Right atrium auricular region (tissue), 2 donors: ENCODE results near the gene AMACR. TPM values are rescaled to one million over a fixed set of nuclear protein-coding genes. Genes with fewer than 3 reads are reported as not detected.
"Not testable (repeated sequence)": the region's sequence is repeated elsewhere in the genome, so short reads cannot be mapped to it uniquely, and the experiment has no call there.

ENCODE experiments used
- DNase-seq: peaks from one replicate; pipeline ENCODE4 v3.0.0-alpha.2; 2019; ENCODE audit warnings: low spot score
- H3K27ac ChIP-seq, 2 donors: fragments of 200-600 bp; sonication (generic); 1 replicate in 1 of 2; 2 replicates in 1 of 2; pipeline ENCODE4 v1.5.1; 2016 to 2019
- H3K27me3 ChIP-seq, 2 donors: fragments of 200-600 bp; sonication (generic); one replicate each; pipeline versions ENCODE4 v1.5.1 to v1.6.0; 2017 to 2019
- H3K36me3 ChIP-seq: fragments of 200-600 bp; sonication (generic); one replicate; pipeline ENCODE4 v1.5.1; 2016
- H3K4me1 ChIP-seq, 2 donors: fragments of 200-600 bp; sonication (generic); one replicate each; pipeline versions ENCODE4 v1.5.1 to v1.6.0; 2017 to 2019
- H3K4me3 ChIP-seq, 2 donors: fragments of 200-600 bp; sonication (generic); 1 replicate in 1 of 2; 2 replicates in 1 of 2; pipeline ENCODE4 v1.5.1; 2017 to 2019; ENCODE audit warnings: mild to moderate bottlenecking in 1 of 2, moderate library complexity in 1 of 2
- H3K9me3 ChIP-seq, 2 donors: fragments of 200-600 bp; sonication (generic); one replicate each; pipeline ENCODE4 v1.5.1; 2019
- CTCF ChIP-seq, 2 donors: fragments of 200-600 bp; sonication (generic); IDR thresholded peaks; one replicate each; pipeline ENCODE4 v1.5.1; 2019; ENCODE audit warnings: antibody characterized with exemption in 2 of 2
- total RNA-seq, 2 donors: library from RNA; depleted of rRNA; stranded (reverse); fragments of >200 nt; gene quantifications; one replicate each; pipeline ENCODE4 v1.1.0, GENCODE V29; 2016

The AMACR gene
- total RNA-seq, 2 donors from 2014 or later, result 4.1 to 12.6 TPM

- Histone ChIP-seq H3K27me3 (no peaks in the 10 kb centered on the region), H3K4me1 (no peaks in the 10 kb centered on the region), H3K9me3 (no peaks in the 10 kb centered on the region), H3K27ac (no peak overlapping the region), H3K4me3 (no peak overlapping the region), H3K36me3 (no peaks in the 10 kb centered on the region)
- no peak for TF ChIP-seq CTCF (IDR thresholded peaks at IDR 0.05)
- no peak for DNase-seq
Measured at GRCh38 chr5:34034534-34035327, 26.9 kb upstream of the AMACR start.

GRCh38 chr5:34031966-34032365 lies 24.1 kb upstream of the AMACR start:
- Histone ChIP-seq H3K4me1 (no peaks in the 10 kb centered on the region), H3K4me3 (no peak overlapping the region), H3K27ac (no peak overlapping the region), H3K9me3 (no peaks in the 10 kb centered on the region), H3K27me3 (no peaks in the 10 kb centered on the region), H3K36me3 (no peaks in the 10 kb centered on the region)
- no peak for DNase-seq
- TF ChIP-seq CTCF (IDR thresholded peaks at IDR 0.05), result no peak

GRCh38 chr5:34031117-34031516 lies 23.3 kb upstream of the AMACR start:
- no peak overlapping the region for H3K4me3 ChIP-seq
- H3K36me3 ChIP-seq, result no peaks in the 10 kb centered on the region
- no peaks in the 10 kb centered on the region for H3K4me1 ChIP-seq
- H3K27ac ChIP-seq, result no peak overlapping the region
- H3K9me3 ChIP-seq, result no peaks in the 10 kb centered on the region
- no peak for TF ChIP-seq CTCF (IDR thresholded peaks at IDR 0.05)
- H3K27me3 ChIP-seq, result no peaks in the 10 kb centered on the region
- no peak for DNase-seq

GRCh38 chr5:34030585-34030984 lies 22.7 kb upstream of the AMACR start:
- not testable (repeated sequence) for DNase-seq, H3K9me3 ChIP-seq, H3K27me3 ChIP-seq, H3K27ac ChIP-seq, H3K36me3 ChIP-seq, H3K4me1 ChIP-seq, H3K4me3 ChIP-seq

GRCh38 chr5:34030048-34030447 lies 22.2 kb upstream of the AMACR start:
- Histone ChIP-seq H3K4me1 (no peaks in the 10 kb centered on the region), H3K4me3 (no peak overlapping the region), H3K9me3 (no peaks in the 10 kb centered on the region), H3K27ac (no peak overlapping the region), H3K36me3 (no peaks in the 10 kb centered on the region), H3K27me3 (no peaks in the 10 kb centered on the region)
- DNase-seq, result no peak
- no peak for TF ChIP-seq CTCF (IDR thresholded peaks at IDR 0.05)

- Histone ChIP-seq H3K27me3 (no peaks in the 10 kb centered on the region), H3K27ac (no peak overlapping the region), H3K36me3 (no peaks in the 10 kb centered on the region), H3K4me3 (no peak overlapping the region), H3K9me3 (no peaks in the 10 kb centered on the region), H3K4me1 (no peaks in the 10 kb centered on the region)
- DNase-seq, result no peak
- TF ChIP-seq CTCF (IDR thresholded peaks at IDR 0.05), result no peak
Measured at GRCh38 chr5:34028349-34028748, 20.5 kb upstream of the AMACR start.
